T-cell (primary cell): ENCODE data around the gene IAH1. TPM values are rescaled to one million over a fixed set of nuclear protein-coding genes. Genes with fewer than 3 reads are reported as not detected.

ENCODE experiments used
- ATAC-seq, 4 experiments: fragments of 200-7000 bp in 3 of 4; fragments of 150-1000 bp in 1 of 4; cut with Tn5 transposase; replicated peaks in 1 of 4; 1 replicate in 3 of 4; 2 replicates in 1 of 4; pipeline ENCODE4 v1.10.0; 2021; ENCODE audit warnings: moderate library complexity in 3 of 4, mild to moderate bottlenecking in 2 of 4, moderate number of reproducible peaks in 1 of 4
- CTCF ChIA-PET, 2 donors: fragments of 300-600 bp; sonication (Branson Sonifier 250); formaldehyde crosslinking; loops; one replicate each; lab custom pipeline; 2022; ENCODE audit warnings: antibody characterized with exemption in 2 of 2; lab: Charles Lee
- POLR2A ChIA-PET, 2 donors: fragments of 300-600 bp; sonication (Branson Sonifier 250); formaldehyde crosslinking; loops; one replicate each; lab custom pipeline; 2022; ENCODE audit warnings: antibody characterized with exemption in 2 of 2; lab: Charles Lee
- DNase-seq, 35 experiments: peaks; one replicate each; pipeline versions ENCODE4 v3.0.0 to v3.0.0-alpha.2; 2013 to 2023
- H3K27ac ChIP-seq: one replicate; pipeline ENCODE4 v1.5.1; 2013; ENCODE audit warnings: low read length
- H3K27me3 ChIP-seq, 2 experiments: replicated peaks in 1 of 2; 1 replicate in 1 of 2; 2 replicates in 1 of 2; pipeline versions ENCODE4 v1.6.1 to v1.7.0; 2013; ENCODE audit warnings: low read length in 1 of 2, mixed read lengths in 1 of 2; ENCODE audit not compliant: control insufficient read depth in 2 of 2, insufficient read depth in 2 of 2; ENCODE audit errors: extremely low read depth in 1 of 2
- H3K36me3 ChIP-seq, 2 donors: 1 replicate in 1 of 2; 2 replicates in 1 of 2; pipeline versions ENCODE4 v1.6.1 to v1.7.0; 2013; ENCODE audit warnings: low read length in 1 of 2; ENCODE audit not compliant: control insufficient read depth in 2 of 2, insufficient read depth in 1 of 2; ENCODE audit errors: extremely low read depth in 1 of 2
- H3K4me1 ChIP-seq, 2 experiments: 1 replicate in 1 of 2; 2 replicates in 1 of 2; pipeline versions ENCODE4 v1.6.1 to v1.7.0; 2013; ENCODE audit warnings: low read length in 2 of 2, mixed read lengths in 1 of 2; ENCODE audit not compliant: insufficient read depth in 2 of 2, control insufficient read depth in 1 of 2; ENCODE audit errors: extremely low read depth in 1 of 2
- H3K4me3 ChIP-seq, 2 donors: 1 replicate in 1 of 2; 2 replicates in 1 of 2; pipeline versions ENCODE4 v1.5.1 to v1.7.0; 2013; ENCODE audit warnings: mild to moderate bottlenecking in 2 of 2, low read length in 1 of 2, moderate library complexity in 1 of 2; ENCODE audit not compliant: control insufficient read depth in 1 of 2; ENCODE audit errors: extremely low read depth in 1 of 2
- H3K9me3 ChIP-seq: 2 replicates; pipeline ENCODE4 v1.7.0; 2013
- H3K27ac Mint-ChIP-seq, 2 donors: one replicate each; pipeline ENCODE4 v1.8.0; 2020 to 2021; ENCODE audit warnings: mild to moderate bottlenecking in 2 of 2, mixed read lengths in 2 of 2
- H3K27me3 Mint-ChIP-seq, 2 donors: one replicate each; pipeline ENCODE4 v1.8.0; 2021 to 2022; ENCODE audit warnings: mixed read lengths in 2 of 2
- H3K36me3 Mint-ChIP-seq: one replicate; pipeline ENCODE4 v1.8.0; 2021; ENCODE audit warnings: mixed read lengths
- H3K4me1 Mint-ChIP-seq, 3 donors: one replicate each; pipeline ENCODE4 v1.8.0; 2020 to 2022; ENCODE audit warnings: mixed read lengths in 3 of 3, mild to moderate bottlenecking in 1 of 3
- H3K4me3 Mint-ChIP-seq, 3 donors: one replicate each; pipeline ENCODE4 v1.8.0; 2020 to 2022; ENCODE audit warnings: mild to moderate bottlenecking in 3 of 3, mixed read lengths in 3 of 3, moderate library complexity in 3 of 3
- H3K9me3 Mint-ChIP-seq, 3 donors: one replicate each; pipeline ENCODE4 v1.8.0; 2020 to 2022; ENCODE audit warnings: mixed read lengths in 3 of 3
- WGBS: methylation state at CpG from one replicate; pipeline ENCODE4 v1.1.5; 2013; ENCODE audit warnings: missing lambda C conversion rate; ENCODE audit not compliant: insufficient coverage; 5-methylcytosine and 5-hydroxymethylcytosine counted together
- total RNA-seq, 35 experiments: library from RNA in 6 of 35; stranded (reverse) in 6 of 35; fragments of 120-200 nt in 1 of 35; gene quantifications; one replicate each; pipeline versions ENCODE4 v1.2.1 to v1.2.4 and lab custom pipeline; 2013 to 2026

The IAH1 gene
- total RNA-seq, 5 donors from 2014 or later (not counting 1 experiment from before 2014, with no cell fraction given), result 44.9 to 54.8 (median 51.9) TPM

GRCh38 chr2:9467687-9468086, 6.7 kb upstream of the IAH1 start:
- no peaks in the 10 kb centered on the region for H3K4me1 ChIP-seq
- H3K9me3 ChIP-seq, result no peaks in the 10 kb centered on the region
- no peaks in the 10 kb centered on the region for H3K27me3 ChIP-seq
- Mint-ChIP-seq H3K27ac (no peak overlapping the region), H3K9me3 (no peaks in the 10 kb centered on the region), H3K27me3 (no peaks in the 10 kb centered on the region), H3K4me1 (peaks cover 0 to under 1% (median 0%) of the 10 kb centered on the region in 3 donors), H3K36me3 (peaks cover 21% of the 10 kb centered on the region), H3K4me3 (no peak overlapping the region)
- ChIA-PET CTCF (no interaction called here), POLR2A (interaction anchor here in 1 of 2 donors (0.6 to 0.7 kb wide), 2 partner anchors 19 to 37 kb away, joined by 3 read pairs; no protein-coding TSS in a partner anchor)
- no peak overlapping the region for H3K27ac ChIP-seq
- ATAC-seq (no peak), DNase-seq (no peak)
- 98% methylated on average over 6 of the region's 10 CpGs for WGBS
- no peak overlapping the region for H3K4me3 ChIP-seq
- H3K36me3 ChIP-seq, result peaks cover 0 to 19% of the 10 kb centered on the region in 2 donors

GRCh38 chr2:9471206-9471605, 3.1 kb upstream of the IAH1 start:
- Mint-ChIP-seq H3K9me3 (no peaks in the 10 kb centered on the region), H3K27ac (no peak overlapping the region), H3K36me3 (peaks cover 11% of the 10 kb centered on the region), H3K27me3 (no peaks in the 10 kb centered on the region), H3K4me1 (peaks cover 18 to 23% (median 23%) of the 10 kb centered on the region in 3 donors), H3K4me3 (no peak overlapping the region)
- H3K27me3 ChIP-seq, result no peaks in the 10 kb centered on the region
- peaks cover 3 to 26% of the 10 kb centered on the region in 2 experiments for H3K4me1 ChIP-seq
- POLR2A ChIA-PET, result no interaction called here
- H3K9me3 ChIP-seq, result no peaks in the 10 kb centered on the region
- CTCF ChIA-PET, result no interaction called here
- 100% methylated on average over 1 of the region's 5 CpGs for WGBS
- ATAC-seq, result no peak
- no peak for DNase-seq
- H3K27ac ChIP-seq, result no peak overlapping the region
- no peak overlapping the region for H3K4me3 ChIP-seq
- H3K36me3 ChIP-seq, result peaks cover 0 to 16% of the 10 kb centered on the region in 2 donors

- Histone ChIP-seq H3K27me3 (no peaks in the 10 kb centered on the region), H3K4me1 (peaks cover 3 to 35% of the 10 kb centered on the region in 2 experiments), H3K4me3 (no peak overlapping the region), H3K9me3 (no peaks in the 10 kb centered on the region), H3K27ac (no peak overlapping the region), H3K36me3 (peaks cover 0 to 16% of the 10 kb centered on the region in 2 donors)
- DNase-seq (no peak), ATAC-seq (no peak)
- peak overlapping the region; percentile 76 to 84 (median 80) for H3K4me3 Mint-ChIP-seq
- H3K27ac Mint-ChIP-seq, result peak overlapping the region; percentile 59 to 83
- H3K9me3 Mint-ChIP-seq, result no peaks in the 10 kb centered on the region
- ChIA-PET POLR2A (interaction anchor here in 1 of 2 donors (0.6 kb wide), 1 partner anchor 1154 kb away, joined by 3 read pairs; no protein-coding TSS in a partner anchor), CTCF (no interaction called here)
- H3K4me1 Mint-ChIP-seq, result peaks cover 31 to 36% (median 36%) of the 10 kb centered on the region in 3 donors
- peaks cover 16% of the 10 kb centered on the region for H3K36me3 Mint-ChIP-seq
- no peaks in the 10 kb centered on the region for H3K27me3 Mint-ChIP-seq
- WGBS, result 82% methylated on average over 3 of the region's 9 CpGs
Measured at GRCh38 chr2:9472511-9472910, 1.8 kb upstream of the IAH1 start.

GRCh38 chr2:9473308-9473984, 905 bp upstream of the IAH1 start:
- peak overlapping the region; percentile 83 to 89 for H3K27ac Mint-ChIP-seq
- H3K4me3 ChIP-seq, result peak overlapping the region; percentile 76 to 91
- H3K9me3 Mint-ChIP-seq, result no peaks in the 10 kb centered on the region
- no peaks in the 10 kb centered on the region for H3K27me3 ChIP-seq
- H3K27me3 Mint-ChIP-seq, result no peaks in the 10 kb centered on the region
- 60% methylated on average over 23 of the region's 24 CpGs for WGBS
- no peaks in the 10 kb centered on the region for H3K9me3 ChIP-seq
- H3K36me3 Mint-ChIP-seq, result peaks cover 18% of the 10 kb centered on the region
- POLR2A ChIA-PET, result interaction anchor here in 1 of 2 donors (0.6 to 1.2 kb wide), 3 partner anchors 51 to 817 kb away, joined by 3 to 5 read pairs (median 3); partner anchors contain the start of gene YWHAQ
- H3K4me1 Mint-ChIP-seq, result peaks cover 39 to 45% (median 45%) of the 10 kb centered on the region in 3 donors
- H3K27ac ChIP-seq, result peak overlapping the region; percentile 96
- ATAC-seq (peak; percentile 2 to 9 (median 4)), DNase-seq (peak in 8 of 35 experiments; percentile 6 to 23 (median 12))
- H3K4me3 Mint-ChIP-seq, result peak overlapping the region; percentile 76 to 84 (median 80)
- CTCF ChIA-PET, result interaction anchor here (0.6 to 0.7 kb wide), 3 partner anchors 44 to 1334 kb away, joined by 3 read pairs; partner anchors contain the start of gene YWHAQ (in 1 of the 2)
- H3K4me1 ChIP-seq, result peaks cover 3 to 35% of the 10 kb centered on the region in 2 experiments
- H3K36me3 ChIP-seq, result peaks cover 0 to 13% of the 10 kb centered on the region in 2 donors

- DNase-seq (peak in 34 of 35 experiments; percentile 41 to 81 (median 66)), ATAC-seq (peak; percentile 74 to 78 (median 76))
- H3K4me3 Mint-ChIP-seq, result peak overlapping the region; percentile 76 to 84 (median 80)
- peaks cover 44 to 50% (median 50%) of the 10 kb centered on the region in 3 donors for H3K4me1 Mint-ChIP-seq
- H3K27me3 Mint-ChIP-seq, result no peaks in the 10 kb centered on the region
- H3K4me1 ChIP-seq, result peaks cover 3 to 38% of the 10 kb centered on the region in 2 experiments
- H3K9me3 Mint-ChIP-seq, result no peaks in the 10 kb centered on the region
- H3K27ac ChIP-seq, result peak overlapping the region; percentile 96
- peaks cover 19% of the 10 kb centered on the region for H3K36me3 Mint-ChIP-seq
- ChIA-PET CTCF (interaction anchor here (0.6 to 0.7 kb wide), 3 partner anchors 44 to 1333 kb away, joined by 3 read pairs; partner anchors contain the start of gene YWHAQ (in 1 of the 2)), POLR2A (interaction anchor here in 1 of 2 donors (0.6 to 1.2 kb wide), 3 partner anchors 52 to 818 kb away, joined by 3 to 5 read pairs (median 3); partner anchors contain the start of gene YWHAQ)
- H3K27me3 ChIP-seq, result no peaks in the 10 kb centered on the region
- H3K36me3 ChIP-seq, result peaks cover 0 to 16% of the 10 kb centered on the region in 2 donors
- H3K9me3 ChIP-seq, result no peaks in the 10 kb centered on the region
- H3K27ac Mint-ChIP-seq, result peak overlapping the region; percentile 83 to 89
- 11% methylated on average over 38 of the region's 39 CpGs for WGBS
- peak overlapping the region; percentile 76 to 91 for H3K4me3 ChIP-seq
Measured at GRCh38 chr2:9473985-9474360, 378 bp upstream of the IAH1 start.

- Mint-ChIP-seq H3K4me1 (peaks cover 49 to 61% (median 61%) of the 10 kb centered on the region in 3 donors), H3K36me3 (peaks cover 31% of the 10 kb centered on the region), H3K9me3 (no peaks in the 10 kb centered on the region), H3K27me3 (no peaks in the 10 kb centered on the region), H3K27ac (peak overlapping the region; percentile 57 to 76), H3K4me3 (no peak overlapping the region)
- 44% methylated on average over 6 of the region's 7 CpGs for WGBS
- Histone ChIP-seq H3K36me3 (peaks cover 0 to 41% of the 10 kb centered on the region in 2 donors), H3K9me3 (no peaks in the 10 kb centered on the region), H3K27me3 (no peaks in the 10 kb centered on the region), H3K4me3 (no peak overlapping the region), H3K27ac (no peak overlapping the region), H3K4me1 (peaks cover 3 to 38% of the 10 kb centered on the region in 2 experiments)
- ChIA-PET CTCF (no interaction called here), POLR2A (no interaction called here)
- ATAC-seq, result no peak
- no peak for DNase-seq
Measured at GRCh38 chr2:9477914-9478313, 3.6 kb downstream of the IAH1 start.
